HepG2 (cell line): ENCODE results near the gene TXNDC9. TPM values are rescaled to one million over a fixed set of nuclear protein-coding genes. Genes with fewer than 3 reads are reported as not detected.

Source experiments
- ARNTL ChIP-seq: sonication (generic); formaldehyde crosslinking; IDR thresholded peaks from 2 replicates; pipeline ENCODE4 v1.4.0; 2020; ENCODE audit warnings: mild to moderate bottlenecking, missing genetic modification reagents
- CTCF ChIP-seq: sonication (generic); formaldehyde crosslinking; IDR thresholded peaks from 2 replicates; pipeline ENCODE4 v1.5.0; 2020; ENCODE audit warnings: mild to moderate bottlenecking, missing genetic modification reagents, moderate library complexity
- ETV6 ChIP-seq: sonication (generic); formaldehyde crosslinking; conservative IDR thresholded peaks from 2 replicates; pipeline ENCODE4 v1.4.0; 2020; ENCODE audit warnings: missing genetic modification reagents
- HNRNPH1 ChIP-seq: fragments of 200-400 bp; formaldehyde crosslinking; optimal IDR thresholded peaks from 2 replicates; pipeline ENCODE3; 2017; ENCODE audit warnings: mild to moderate bottlenecking, low read depth, low read length
- HOXA3 ChIP-seq: sonication (generic); formaldehyde crosslinking; IDR thresholded peaks from 2 replicates; pipeline ENCODE4 v1.5.0; 2020; ENCODE audit warnings: missing genetic modification reagents
- NFE2 ChIP-seq: sonication (generic); formaldehyde crosslinking; IDR thresholded peaks from 2 replicates; pipeline ENCODE4 v1.4.0; 2020; ENCODE audit warnings: missing genetic modification reagents
- NFRKB ChIP-seq: fragments of 450-650 bp; IDR thresholded peaks from 2 replicates; pipeline ENCODE4 v1.6.1; 2017
- NR2F1 ChIP-seq, 2 experiments: fragments of 450-650 bp in 1 of 2; formaldehyde crosslinking in 1 of 2; IDR thresholded peaks; 2 replicates each; pipeline versions ENCODE4 v1.5.0 to v1.6.1; 2016 to 2020; ENCODE audit warnings: mild to moderate bottlenecking in 1 of 2, missing compliant biosample characterization in 1 of 2, missing genetic modification reagents in 1 of 2, moderate library complexity in 1 of 2
- PHB2 ChIP-seq: fragments of 450-650 bp; IDR thresholded peaks from 2 replicates; pipeline ENCODE4 v1.6.1; 2018; ENCODE audit not compliant: partially characterized antibody
- PLSCR1 ChIP-seq: sonication (generic); formaldehyde crosslinking; IDR thresholded peaks from 2 replicates; pipeline ENCODE4 v1.5.0; 2020; ENCODE audit warnings: missing genetic modification reagents, mild to moderate bottlenecking, borderline replicate concordance
- PRDM4 ChIP-seq: sonication (generic); formaldehyde crosslinking; IDR thresholded peaks from 2 replicates; pipeline ENCODE4 v1.9.0; 2021; ENCODE audit warnings: missing genetic modification reagents, borderline replicate concordance
- TEF ChIP-seq: sonication (generic); formaldehyde crosslinking; IDR thresholded peaks from 2 replicates; pipeline ENCODE4 v1.5.0; 2020; ENCODE audit warnings: missing genetic modification reagents
- ZBTB14 ChIP-seq: sonication (generic); formaldehyde crosslinking; IDR thresholded peaks from 2 replicates; pipeline ENCODE4 v1.4.0; 2020; ENCODE audit warnings: missing genetic modification reagents
- ZNF180 ChIP-seq: sonication (generic); formaldehyde crosslinking; IDR thresholded peaks from 2 replicates; pipeline ENCODE4 v1.4.0; 2020; ENCODE audit warnings: low read depth, missing genetic modification reagents, borderline replicate concordance
- ZNF274 ChIP-seq: sonication (generic); formaldehyde crosslinking; IDR thresholded peaks from 2 replicates; pipeline ENCODE4 v1.5.1; 2020; ENCODE audit warnings: mild to moderate bottlenecking, missing genetic modification reagents
- ZNF317 ChIP-seq: sonication (generic); formaldehyde crosslinking; IDR thresholded peaks from 2 replicates; pipeline ENCODE4 v1.5.0; 2020; ENCODE audit warnings: mild to moderate bottlenecking, missing genetic modification reagents
- ZNF543 ChIP-seq: sonication (generic); formaldehyde crosslinking; IDR thresholded peaks from 2 replicates; pipeline ENCODE4 v1.4.0; 2020; ENCODE audit warnings: mild to moderate bottlenecking, missing genetic modification reagents
- ZNF614 ChIP-seq: IDR thresholded peaks from 2 replicates; pipeline ENCODE4 v1.6.1; 2018; ENCODE audit warnings: missing biosample characterization, missing genetic modification reagents, inconsistent platforms, borderline replicate concordance
- ZNF615 ChIP-seq: sonication (generic); formaldehyde crosslinking; IDR thresholded peaks from 2 replicates; pipeline ENCODE4 v1.5.0; 2020; ENCODE audit warnings: mild to moderate bottlenecking, missing genetic modification reagents, borderline replicate concordance
- ZNF737 ChIP-seq: sonication (generic); formaldehyde crosslinking; IDR thresholded peaks from 2 replicates; pipeline ENCODE4 v1.5.0; 2020; ENCODE audit warnings: missing genetic modification reagents, mild to moderate bottlenecking, borderline replicate concordance
- ZSCAN20 ChIP-seq: sonication (generic); formaldehyde crosslinking; IDR thresholded peaks from 2 replicates; pipeline ENCODE4 v1.4.0; 2020; ENCODE audit warnings: missing genetic modification reagents, mild to moderate bottlenecking, borderline replicate concordance
- polyA plus RNA-seq, 8 experiments: library from polyadenylated mRNA; depleted of rRNA in 3 of 8; stranded (reverse) in 7 of 8; unstranded in 1 of 8; fragments of >200 nt; fragmentation: Illumina TruSeq in 4 of 8; extraction: Trizol in 4 of 8; gene quantifications; 2 replicates each; pipeline versions ENCODE4 v1.2.1 to v1.2.3, GENCODE V29; 2011 to 2016; ENCODE audit warnings: low read depth in 4 of 8, missing spikeins in 1 of 8, mixed read lengths in 1 of 8; ENCODE audit not compliant: insufficient read depth in 1 of 8
- total RNA-seq, 5 experiments: library from RNA; depleted of rRNA; stranded (reverse); fragments of >200 nt; fragmentation: Illumina TruSeq; extraction: Trizol; gene quantifications; 2 replicates each; pipeline ENCODE4 v1.2.3, GENCODE V29; 2016; ENCODE audit warnings: low read depth in 1 of 5

TXNDC9 gene
- total and polyA plus RNA-seq, 2 of the 13 experiments (the other 11 are each of a cell fraction or from before 2014, with no cell fraction given), result 35.2 to 94.6 TPM

- TF ChIP-seq NFE2 (no peak), NR2F1 (CRISPR knock-in tag; IDR thresholded peaks at IDR 0.05) (no peak; a peak in 1 of 4 replicates), ZNF543 (CRISPR knock-in tag) (peak; percentile 84; the same call in 1 of the 2 replicates), ZNF317 (CRISPR knock-in tag) (peak; percentile 72), PHB2 (no peak), HNRNPH1 (no peak), TEF (CRISPR knock-in tag) (peak; percentile 75; the same call in 1 of the 2 replicates), HOXA3 (CRISPR knock-in tag) (peak; percentile 96), ZNF274 (CRISPR knock-in tag) (peak; percentile 90), NFRKB (no peak), PRDM4 (CRISPR knock-in tag) (no peak), ZBTB14 (CRISPR knock-in tag) (no peak; the same call in 1 of the 2 replicates), ZSCAN20 (CRISPR knock-in tag) (no peak), ARNTL (CRISPR knock-in tag) (no peak), ZNF614 (CRISPR knock-in tag) (peak; percentile 83; the same call in 1 of the 2 replicates), CTCF (peak; percentile 63), ETV6 (peak; percentile 72; the same call in 1 of the 2 replicates), ZNF180 (no peak), ZNF615 (no peak), ZNF737 (no peak), PLSCR1 (CRISPR knock-in tag) (no peak)
Measured at GRCh38 chr2:99335911-99336803, at the start of gene TXNDC9 (continued).
